ENCODE results near the gene ZNF865. TPM values are rescaled to one million over a fixed set of nuclear protein-coding genes. Genes with fewer than 3 reads are reported as not detected.

Gene ZNF865
- total RNA-seq, 2 donors from 2014 or later = 6.5 to 14.8 TPM

- DNase-seq (no peak), ATAC-seq (no peak)
- Histone ChIP-seq H3K36me3 (replicated peaks in 1 of 2; ENCODE audit: insufficient read depth in 1 of 2, low read depth in 2 of 2) (peaks cover 0 to 2% of the 10 kb centered on the region in 2 donors), H3K9me3 (no peaks in the 10 kb centered on the region), H3K27me3 (no peaks in the 10 kb centered on the region), H3K4me3 (no peak overlapping the region), H3K4me1 (peaks cover 21% of the 10 kb centered on the region), H3K27ac (no peak overlapping the region)
- 63 to 65% methylated on average over 12 to 15 of the region's 15 CpGs for WGBS, 2 donors
- intact Hi-C loops (cut with DNase I) = loop anchor here (5.0 to 10.0 kb wide), 2 partner anchors 94 to 487 kb away; no protein-coding TSS in a partner anchor
- no peak for TF ChIP-seq POLR2A (IDR thresholded peaks at IDR 0.05)
These were observed 6.0 kb downstream of the ZNF865 start for GRCh38 chr19:55611300-55611982.

GRCh38 chr19:55611983-55612645 is 6.7 kb downstream of the ZNF865 start:
- TF ChIP-seq CTCF (IDR thresholded peaks at IDR 0.05) = no peak
- TF ChIP-seq POLR2A (IDR thresholded peaks at IDR 0.05) = no peak
- H3K27me3 ChIP-seq = no peaks in the 10 kb centered on the region
- H3K36me3 ChIP-seq (replicated peaks in 1 of 2; ENCODE audit: insufficient read depth in 1 of 2, low read depth in 2 of 2) = peaks cover 0 to 2% of the 10 kb centered on the region in 2 donors
- WGBS, 2 donors = 73 to 76% methylated on average over 3 of the region's 3 CpGs
- no peak overlapping the region for H3K4me3 ChIP-seq
- intact Hi-C loops (cut with DNase I) = loop anchor here (5.0 to 10.0 kb wide), 2 partner anchors 95 to 487 kb away; no protein-coding TSS in a partner anchor
- no peak overlapping the region for H3K27ac ChIP-seq
- no peak for DNase-seq
- peaks cover 15% of the 10 kb centered on the region for H3K4me1 ChIP-seq
- no peak for ATAC-seq
- H3K9me3 ChIP-seq = no peaks in the 10 kb centered on the region

DNA sequence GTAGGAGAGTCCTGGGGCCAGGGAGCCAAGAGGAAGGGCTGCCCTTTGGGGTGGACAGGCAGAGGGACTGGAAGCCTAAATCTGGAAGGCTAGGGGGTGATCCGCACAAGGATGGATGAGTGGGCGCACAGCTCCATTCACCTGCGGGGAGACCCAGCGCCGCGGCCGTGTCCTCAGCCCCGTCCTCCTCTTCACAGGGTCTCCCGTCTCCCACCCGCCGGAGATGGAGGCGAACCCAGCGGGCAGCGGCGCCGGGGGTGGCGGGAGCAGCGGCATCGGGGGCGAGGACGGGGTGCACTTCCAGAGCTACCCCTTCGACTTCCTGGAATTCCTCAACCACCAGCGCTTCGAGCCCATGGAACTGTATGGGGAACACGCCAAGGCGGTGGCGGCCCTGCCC is 7.9 kb downstream of the ZNF865 start:
- intact Hi-C loops (cut with DNase I) = loop anchor here (5.0 to 10.0 kb wide), 2 partner anchors 96 to 489 kb away; no protein-coding TSS in a partner anchor
- Histone ChIP-seq H3K4me3 (no peak overlapping the region), H3K27me3 (no peaks in the 10 kb centered on the region), H3K4me1 (peaks cover 10% of the 10 kb centered on the region), H3K27ac (no peak overlapping the region), H3K36me3 (replicated peaks in 1 of 2; ENCODE audit: insufficient read depth in 1 of 2, low read depth in 2 of 2) (peaks cover 0 to 2% of the 10 kb centered on the region in 2 donors), H3K9me3 (no peaks in the 10 kb centered on the region)
- TF ChIP-seq CTCF (IDR thresholded peaks at IDR 0.05) = no peak
- TF ChIP-seq POLR2A (IDR thresholded peaks at IDR 0.05) = no peak
- DNase-seq (no peak), ATAC-seq (no peak)
- 92 to 93% methylated on average over 25 to 27 of the region's 27 CpGs for WGBS, 2 donors

- Histone ChIP-seq H3K27ac (no peak overlapping the region), H3K9me3 (no peaks in the 10 kb centered on the region), H3K4me3 (no peak overlapping the region), H3K4me1 (peaks cover 10% of the 10 kb centered on the region), H3K36me3 (replicated peaks in 1 of 2; ENCODE audit: insufficient read depth in 1 of 2, low read depth in 2 of 2) (peaks cover 0 to 2% of the 10 kb centered on the region in 2 donors), H3K27me3 (no peaks in the 10 kb centered on the region)
- ATAC-seq = no peak
- no peak for DNase-seq
- WGBS, 2 donors = 93 to 96% methylated on average over 43 to 70 of the region's 75 CpGs
- intact Hi-C loops (cut with DNase I) = loop anchor here (5.0 to 10.0 kb wide), 2 partner anchors 97 to 489 kb away; no protein-coding TSS in a partner anchor
- TF ChIP-seq CTCF (IDR thresholded peaks at IDR 0.05) = no peak
- TF ChIP-seq POLR2A (IDR thresholded peaks at IDR 0.05) = no peak
These were observed 8.7 kb downstream of the ZNF865 start for GRCh38 chr19:55613930-55614710.

Measured in body of pancreas (tissue), 4 donors.